SK-N-SH treated with all-trans-retinoic acid at 6 μM for 48 hours (cell line): ENCODE measurements around the gene PLEKHM3.

Source experiments
- ESRRG ChIP-seq: fragments of 250-450 bp; sonication (Bioruptor Pico); IDR thresholded peaks from 2 replicates; pipeline ENCODE4 v1.6.1; 2021; ENCODE audit warnings: mild to moderate bottlenecking
- PATZ1 ChIP-seq: fragments of 250-450 bp; sonication (Bioruptor Pico); IDR thresholded peaks from 2 replicates; pipeline ENCODE4 v1.8.0; 2020; ENCODE audit warnings: mild to moderate bottlenecking, moderate library complexity, borderline replicate concordance
- POU6F1 ChIP-seq: fragments of 250-450 bp; sonication (Bioruptor Pico); IDR thresholded peaks from 2 replicates; pipeline ENCODE4 v1.8.0; 2021; ENCODE audit warnings: low read depth, mild to moderate bottlenecking, moderate library complexity, borderline replicate concordance
- RARB ChIP-seq: fragments of 250-450 bp; sonication (Bioruptor Pico); IDR thresholded peaks from 2 replicates; pipeline ENCODE4 v1.8.0; 2021; ENCODE audit warnings: mild to moderate bottlenecking, moderate library complexity
- ZFP3 ChIP-seq: fragments of 250-450 bp; sonication (Bioruptor Pico); IDR thresholded peaks from 2 replicates; pipeline ENCODE4 v1.5.0; 2020; ENCODE audit warnings: mild to moderate bottlenecking, moderate library complexity
- ZFP30 ChIP-seq: fragments of 450-650 bp; formaldehyde crosslinking; IDR thresholded peaks from 2 replicates; pipeline ENCODE4 v1.5.0; 2022; ENCODE audit warnings: mild to moderate bottlenecking, moderate library complexity
- ZNF70 ChIP-seq: fragments of 450-650 bp; formaldehyde crosslinking; IDR thresholded peaks from 2 replicates; pipeline ENCODE4 v1.5.0; 2020; ENCODE audit warnings: mild to moderate bottlenecking, moderate library complexity

- TF ChIP-seq ZFP30 (CRISPR knock-in tag): no peak
- no peak for TF ChIP-seq POU6F1 (CRISPR knock-in tag)
- TF ChIP-seq PATZ1 (CRISPR knock-in tag): no peak
- TF ChIP-seq ZFP3 (CRISPR knock-in tag): no peak
- TF ChIP-seq ZNF70 (CRISPR knock-in tag): no peak
- no peak for TF ChIP-seq RARB (CRISPR knock-in tag)
- TF ChIP-seq ESRRG (CRISPR knock-in tag): no peak
These were observed 157.4 kb downstream of the PLEKHM3 start for GRCh38 chr2:207867905-207868304.
